Pancreas (tissue), 10 donors: ENCODE measurements around the gene PRM2. TPM values are rescaled to one million over a fixed set of nuclear protein-coding genes. Genes with fewer than 3 reads are reported as not detected.

Source experiments
- ATAC-seq, 4 donors: fragments of 200-7000 bp; cut with Tn5 transposase; one replicate each; pipeline versions ENCODE4 v1.8.0 to v1.9.1; 2020; ENCODE audit warnings: mild to moderate bottlenecking in 4 of 4, moderate library complexity in 4 of 4
- DNase-seq, 6 donors: peaks; one replicate each; pipeline ENCODE4 v3.0.0-alpha.2; 2020
- FAIRE-seq: peaks from 2 replicates; lab custom pipeline; 2012; peaks lifted over from hg19 to GRCh38; lab: Jason Lieb, UNC
- H3K27ac ChIP-seq, 4 donors: fragments of 200-600 bp; sonication (generic); 1 replicate in 3 of 4; 2 replicates in 1 of 4; pipeline versions ENCODE4 v1.5.0 to v1.8.0; 2020
- H3K27me3 ChIP-seq, 4 donors: fragments of 200-600 bp; one replicate each; pipeline ENCODE4 v1.8.0; 2021
- H3K36me3 ChIP-seq, 3 donors: fragments of 200-600 bp; sonication (generic) in 1 of 3; one replicate each; pipeline versions ENCODE4 v1.5.0 to v1.8.0; 2020 to 2021
- H3K4me1 ChIP-seq, 3 donors: fragments of 200-600 bp; one replicate each; pipeline ENCODE4 v1.8.0; 2021
- H3K4me3 ChIP-seq, 4 donors: fragments of 200-600 bp; sonication (generic) in 2 of 4; one replicate each; pipeline versions ENCODE4 v1.5.0 to v1.8.0; 2020 to 2021
- H3K9me3 ChIP-seq, 4 donors: fragments of 200-600 bp; one replicate each; pipeline ENCODE4 v1.8.0; 2021
- WGBS, 2 donors: extraction: QIAGEN DNeasy Blood & Tissue Kit; methylation state at CpG; one replicate each; pipeline ENCODE4 v1.1.7; 2013; 5-methylcytosine and 5-hydroxymethylcytosine counted together
- intact Hi-C, 3 donors: fragments of 100-400 bp; cut with DNase I; formaldehyde crosslinking; loops; one replicate each; pipeline versions ENCODE4 v1.11.1 to v1.14.2; 2022
- polyA plus RNA-seq, 2 donors: library from polyadenylated mRNA; stranded (reverse); fragments of 200-250 nt; gene quantifications; one replicate each; pipeline ENCODE4 v1.2.3, GENCODE V29; 2013
- total RNA-seq, 6 donors: library from RNA; stranded (reverse); fragmentation: NEBNext Ultra II Directional in 4 of 6; extraction: Animal tissue kit (Norgen Biotek cat#: 25700) in 4 of 6; gene quantifications; one replicate each; pipeline versions ENCODE4 v1.2.1 to v1.2.4, GENCODE V29; 2021 to 2023
- TF ChIP-seq, protein P1 (sequence below), 4 donors: fragments of 200-600 bp; sonication (generic) in 3 of 4; IDR thresholded peaks; one replicate each; pipeline versions ENCODE4 v1.5.0 to v1.8.0; 2021; ENCODE audit warnings: antibody characterized with exemption in 4 of 4
- donor health status: healthy with polysubstance abuse.
- donor health status: DM: no; HTN: no; CAD: no; lungs with moderate emphysema.
- donor health status: DM: no; HTN: no; CAD: no.
- donor health status: control.
- donor health status: control.
- donor health status: Bipolar disorder and iron deficiency.
- donor health status: DM: yes; HTN: yes; CAD: no.
- donor health status: DM: no; HTN: no; CAD: no.
- donor health status: DM: no; HTN: no; CAD: no.
- donor health status: DM: yes; HTN: yes; CAD: no.

PRM2 gene
- total and polyA plus RNA-seq, 8 donors: not detected

DNA sequence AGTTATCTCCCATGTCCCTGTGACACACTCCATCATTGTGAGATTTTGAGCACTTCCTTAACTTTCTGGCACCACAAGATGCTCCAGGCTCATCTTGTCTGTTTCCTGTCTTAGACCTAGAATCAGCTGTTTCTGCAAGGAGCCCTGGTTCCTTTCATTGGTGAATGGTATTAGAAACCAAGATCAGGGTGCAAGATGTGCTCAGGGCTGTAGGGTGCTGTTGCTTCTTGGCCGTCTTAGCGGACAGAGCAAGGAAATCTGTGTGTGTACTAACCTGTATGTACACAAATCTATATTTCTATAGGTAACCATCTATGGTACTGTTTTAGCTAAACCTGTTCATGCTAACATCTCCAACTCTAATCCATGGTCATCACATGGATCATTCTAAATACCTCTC, 12.9 kb upstream of the PRM2 start:
- ATAC-seq (no peak), FAIRE-seq (no peak), DNase-seq (no peak)
- intact Hi-C loops: no loop called here
- H3K27ac ChIP-seq: no peak overlapping the region
- no peaks in the 10 kb centered on the region for H3K27me3 ChIP-seq
- no peaks in the 10 kb centered on the region for H3K9me3 ChIP-seq
- WGBS, 2 donors: 93 to 100% methylated on average over 2 of the region's 2 CpGs
- H3K4me1 ChIP-seq: no peaks in the 10 kb centered on the region
- no peaks in the 10 kb centered on the region for H3K36me3 ChIP-seq
- H3K4me3 ChIP-seq: no peak overlapping the region
- TF ChIP-seq, protein P1, sequence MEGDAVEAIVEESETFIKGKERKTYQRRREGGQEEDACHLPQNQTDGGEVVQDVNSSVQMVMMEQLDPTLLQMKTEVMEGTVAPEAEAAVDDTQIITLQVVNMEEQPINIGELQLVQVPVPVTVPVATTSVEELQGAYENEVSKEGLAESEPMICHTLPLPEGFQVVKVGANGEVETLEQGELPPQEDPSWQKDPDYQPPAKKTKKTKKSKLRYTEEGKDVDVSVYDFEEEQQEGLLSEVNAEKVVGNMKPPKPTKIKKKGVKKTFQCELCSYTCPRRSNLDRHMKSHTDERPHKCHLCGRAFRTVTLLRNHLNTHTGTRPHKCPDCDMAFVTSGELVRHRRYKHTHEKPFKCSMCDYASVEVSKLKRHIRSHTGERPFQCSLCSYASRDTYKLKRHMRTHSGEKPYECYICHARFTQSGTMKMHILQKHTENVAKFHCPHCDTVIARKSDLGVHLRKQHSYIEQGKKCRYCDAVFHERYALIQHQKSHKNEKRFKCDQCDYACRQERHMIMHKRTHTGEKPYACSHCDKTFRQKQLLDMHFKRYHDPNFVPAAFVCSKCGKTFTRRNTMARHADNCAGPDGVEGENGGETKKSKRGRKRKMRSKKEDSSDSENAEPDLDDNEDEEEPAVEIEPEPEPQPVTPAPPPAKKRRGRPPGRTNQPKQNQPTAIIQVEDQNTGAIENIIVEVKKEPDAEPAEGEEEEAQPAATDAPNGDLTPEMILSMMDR (IDR thresholded peaks at IDR 0.05): no peak

DNA sequence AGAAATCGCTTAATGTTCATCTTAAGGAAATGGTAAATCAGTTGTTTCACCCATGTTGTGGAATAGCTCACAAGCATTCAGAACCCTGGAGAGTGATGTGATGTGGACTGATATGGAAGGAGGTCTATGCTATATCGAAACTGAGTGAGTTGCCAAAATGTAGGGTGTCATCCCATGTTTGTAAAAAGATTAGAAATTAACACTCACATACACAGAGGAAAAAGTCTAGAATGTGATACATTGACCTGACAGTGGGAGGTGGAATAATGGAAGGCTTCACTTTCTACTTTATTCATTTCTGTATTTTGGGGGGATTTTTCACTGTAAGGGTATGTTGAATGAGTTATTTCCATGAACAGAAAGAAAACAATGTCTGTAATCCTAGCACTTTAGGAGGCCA, 9.6 kb upstream of the PRM2 start:
- Histone ChIP-seq H3K27me3 (no peaks in the 10 kb centered on the region), H3K4me3 (no peak overlapping the region), H3K9me3 (no peaks in the 10 kb centered on the region), H3K36me3 (no peaks in the 10 kb centered on the region), H3K27ac (no peak overlapping the region), H3K4me1 (no peaks in the 10 kb centered on the region)
- 86% methylated on average over 2 of the region's 2 CpGs for WGBS, 2 donors
- TF ChIP-seq, protein P1 (IDR thresholded peaks at IDR 0.05): no peak
- no peak for DNase-seq
- intact Hi-C loops: no loop called here
- no peak for FAIRE-seq
- ATAC-seq: no peak

- 81 to 84% methylated on average over 4 of the region's 4 CpGs for WGBS, 2 donors
- no peak for FAIRE-seq
- ATAC-seq: no peak
- Histone ChIP-seq H3K4me1 (no peaks in the 10 kb centered on the region), H3K9me3 (no peaks in the 10 kb centered on the region), H3K4me3 (no peak overlapping the region), H3K27me3 (no peaks in the 10 kb centered on the region), H3K27ac (no peak overlapping the region), H3K36me3 (no peaks in the 10 kb centered on the region)
- intact Hi-C loops: no loop called here
- TF ChIP-seq, protein P1 (IDR thresholded peaks at IDR 0.05): no peak
- DNase-seq: no peak
Observed at GRCh38 chr16:11283820-11284248, 7.6 kb upstream of the PRM2 start.

- TF ChIP-seq, protein P1 (IDR thresholded peaks at IDR 0.05): no peak
- Histone ChIP-seq H3K27ac (no peak within 1 kb of the TSS), H3K27me3 (no peaks in the 10 kb centered on the region), H3K4me3 (no peak within 1 kb of the TSS), H3K9me3 (no peaks in the 10 kb centered on the region), H3K36me3 (no peaks in the 10 kb centered on the region), H3K4me1 (no peaks in the 10 kb centered on the region)
- intact Hi-C loops: no loop called here
- FAIRE-seq: no peak
- no peak for ATAC-seq
- 85 to 86% methylated on average over 20 to 25 of the region's 25 CpGs for WGBS, 2 donors
- DNase-seq: no peak
Observed at GRCh38 chr16:11280616-11281522, 4.6 kb upstream of the PRM2 start, which contains the start of gene PRM1. Gene PRM1 (minus strand): TSS chr16:11281330. CDS start chr16:11281238, 92 bp downstream.
